ENCODE measurements around the gene GGNBP2. TPM values are rescaled to one million over a fixed set of nuclear protein-coding genes. Genes with fewer than 3 reads are reported as not detected.
"Not testable (repeated sequence)": the region's sequence is repeated elsewhere in the genome, so short reads cannot be mapped to it uniquely, and the experiment has no call there.

Gene GGNBP2
- polyA plus RNA-seq, 1 donor from 2014 or later, result 112 TPM

- H3K9ac ChIP-seq (ENCODE audit: low read length), result no peak overlapping the region
- no peaks in the 10 kb centered on the region for H3K79me2 ChIP-seq (replicated peaks; ENCODE audit: insufficient read depth, low read length)
- no peaks in the 10 kb centered on the region for H3F3A ChIP-seq (ENCODE audit: insufficient read depth, low read length, poor library complexity, severe bottlenecking)
- no peak overlapping the region for H3K4me3 ChIP-seq (ENCODE audit: low read length)
- no peaks in the 10 kb centered on the region for H3K9me3 ChIP-seq (ENCODE audit: low read length)
- no peak overlapping the region for H3K4me2 ChIP-seq (ENCODE audit: low read length)
- H3K36me3 ChIP-seq (ENCODE audit: insufficient read depth, low read length), result no peaks in the 10 kb centered on the region
- H3K27ac ChIP-seq (ENCODE audit: low read length), result no peak overlapping the region
- H4K20me1 ChIP-seq (ENCODE audit: insufficient read depth), result no peaks in the 10 kb centered on the region
- H3K27me3 ChIP-seq (ENCODE audit: insufficient read depth, low read depth, low read length), result no peaks in the 10 kb centered on the region
- TF ChIP-seq TAF1 (IDR thresholded peaks at IDR 0.05; ENCODE audit: low read depth), result no peak
- no peak for TF ChIP-seq SMC3 (conservative IDR thresholded peaks at IDR 0.05; ENCODE audit: poor library complexity)
- TF ChIP-seq POLR2AphosphoS5 (IDR thresholded peaks at IDR 0.05), result no peak
- TF ChIP-seq RAD21 (conservative IDR thresholded peaks at IDR 0.05), result no peak
- TF ChIP-seq, protein P1, sequence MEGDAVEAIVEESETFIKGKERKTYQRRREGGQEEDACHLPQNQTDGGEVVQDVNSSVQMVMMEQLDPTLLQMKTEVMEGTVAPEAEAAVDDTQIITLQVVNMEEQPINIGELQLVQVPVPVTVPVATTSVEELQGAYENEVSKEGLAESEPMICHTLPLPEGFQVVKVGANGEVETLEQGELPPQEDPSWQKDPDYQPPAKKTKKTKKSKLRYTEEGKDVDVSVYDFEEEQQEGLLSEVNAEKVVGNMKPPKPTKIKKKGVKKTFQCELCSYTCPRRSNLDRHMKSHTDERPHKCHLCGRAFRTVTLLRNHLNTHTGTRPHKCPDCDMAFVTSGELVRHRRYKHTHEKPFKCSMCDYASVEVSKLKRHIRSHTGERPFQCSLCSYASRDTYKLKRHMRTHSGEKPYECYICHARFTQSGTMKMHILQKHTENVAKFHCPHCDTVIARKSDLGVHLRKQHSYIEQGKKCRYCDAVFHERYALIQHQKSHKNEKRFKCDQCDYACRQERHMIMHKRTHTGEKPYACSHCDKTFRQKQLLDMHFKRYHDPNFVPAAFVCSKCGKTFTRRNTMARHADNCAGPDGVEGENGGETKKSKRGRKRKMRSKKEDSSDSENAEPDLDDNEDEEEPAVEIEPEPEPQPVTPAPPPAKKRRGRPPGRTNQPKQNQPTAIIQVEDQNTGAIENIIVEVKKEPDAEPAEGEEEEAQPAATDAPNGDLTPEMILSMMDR (IDR thresholded peaks at IDR 0.05; ENCODE audit: poor library complexity, severe bottlenecking), result no peak
- H2AFZ ChIP-seq (ENCODE audit: low read depth, low read length), result no peak overlapping the region
- H3K9me2 ChIP-seq (ENCODE audit: insufficient read depth, low read length), result no peaks in the 10 kb centered on the region
Measured at GRCh38 chr17:36506831-36507230, 37.9 kb upstream of the GGNBP2 start.

DNA sequence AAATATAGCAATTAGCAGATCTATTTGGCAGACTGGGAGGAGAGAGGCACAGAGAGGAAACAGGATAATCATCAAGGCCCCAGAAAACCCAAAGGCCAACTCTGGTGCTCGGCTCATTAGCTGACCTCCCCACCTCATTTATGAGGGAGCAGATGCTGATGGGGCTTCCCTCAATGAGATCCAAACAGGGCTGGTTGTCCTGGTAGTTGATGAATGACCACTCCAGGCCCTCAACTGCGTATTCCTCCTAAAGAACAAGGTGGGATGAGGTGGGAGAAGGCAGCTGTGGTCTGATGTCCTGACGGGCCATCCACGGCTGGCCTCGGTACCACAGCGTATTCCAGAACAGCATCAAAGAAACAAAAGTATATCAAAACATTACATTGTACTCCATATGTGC lies 37.5 kb upstream of the GGNBP2 start:
- Histone ChIP-seq H4K20me1 (ENCODE audit: insufficient read depth) (no peaks in the 10 kb centered on the region), H3F3A (ENCODE audit: insufficient read depth, low read length, poor library complexity, severe bottlenecking) (no peaks in the 10 kb centered on the region), H3K9ac (ENCODE audit: low read length) (no peak overlapping the region), H3K9me2 (ENCODE audit: insufficient read depth, low read length) (no peaks in the 10 kb centered on the region), H3K4me3 (ENCODE audit: low read length) (no peak overlapping the region), H3K4me2 (ENCODE audit: low read length) (no peak overlapping the region), H3K79me2 (replicated peaks; ENCODE audit: insufficient read depth, low read length) (no peaks in the 10 kb centered on the region), H2AFZ (ENCODE audit: low read depth, low read length) (no peak overlapping the region), H3K27me3 (ENCODE audit: insufficient read depth, low read depth, low read length) (no peaks in the 10 kb centered on the region), H3K27ac (ENCODE audit: low read length) (no peak overlapping the region), H3K9me3 (ENCODE audit: low read length) (no peaks in the 10 kb centered on the region), H3K36me3 (ENCODE audit: insufficient read depth, low read length) (no peaks in the 10 kb centered on the region)
- no peak for TF ChIP-seq SMC3 (conservative IDR thresholded peaks at IDR 0.05; ENCODE audit: poor library complexity)
- TF ChIP-seq RAD21 (conservative IDR thresholded peaks at IDR 0.05), result no peak
- TF ChIP-seq REST (IDR thresholded peaks at IDR 0.05; ENCODE audit: borderline replicate concordance), result no peak
- TF ChIP-seq TAF1 (IDR thresholded peaks at IDR 0.05; ENCODE audit: low read depth), result no peak
- TF ChIP-seq MXI1 (conservative IDR thresholded peaks at IDR 0.05; ENCODE audit: poor library complexity, severe bottlenecking), result no peak
- TF ChIP-seq EZH2 (IDR thresholded peaks at IDR 0.05; ENCODE audit: borderline replicate concordance, insufficient read depth, low read length, poor library complexity, severe bottlenecking), result no peak
- TF ChIP-seq, protein P1 (IDR thresholded peaks at IDR 0.05; ENCODE audit: poor library complexity, severe bottlenecking), result no peak
- TF ChIP-seq EP300 (conservative IDR thresholded peaks at IDR 0.05; ENCODE audit: poor library complexity, severe bottlenecking), result no peak
- no peak for TF ChIP-seq POLR2AphosphoS5 (IDR thresholded peaks at IDR 0.05)

GRCh38 chr17:36508439-36508838 lies 36.3 kb upstream of the GGNBP2 start:
- H3K27me3 ChIP-seq (ENCODE audit: insufficient read depth, low read depth, low read length); H3K79me2 ChIP-seq (replicated peaks; ENCODE audit: insufficient read depth, low read length); H3K9me2 ChIP-seq (ENCODE audit: insufficient read depth, low read length); H3K4me2 ChIP-seq (ENCODE audit: low read length); H3K36me3 ChIP-seq (ENCODE audit: insufficient read depth, low read length); H3K27ac ChIP-seq (ENCODE audit: low read length); H3F3A ChIP-seq (ENCODE audit: insufficient read depth, low read length, poor library complexity, severe bottlenecking); H3K4me3 ChIP-seq (ENCODE audit: low read length); H3K9me3 ChIP-seq (ENCODE audit: low read length); H4K20me1 ChIP-seq (ENCODE audit: insufficient read depth); H3K9ac ChIP-seq (ENCODE audit: low read length); H2AFZ ChIP-seq (ENCODE audit: low read depth, low read length): not testable (repeated sequence)

Measured in neural cell (in vitro differentiated cells).